ENCODE measurements around the gene RIC8B.

The RIC8B gene

GRCh38 chr12:106791531-106791930 is 17.0 kb downstream of the RIC8B start:
- no peak for DNase-seq

GRCh38 chr12:106794369-106794768 is 19.9 kb downstream of the RIC8B start:
- DNase-seq = no peak

GRCh38 chr12:106801167-106801708 is 26.8 kb downstream of the RIC8B start:
- no peak for DNase-seq

DNA sequence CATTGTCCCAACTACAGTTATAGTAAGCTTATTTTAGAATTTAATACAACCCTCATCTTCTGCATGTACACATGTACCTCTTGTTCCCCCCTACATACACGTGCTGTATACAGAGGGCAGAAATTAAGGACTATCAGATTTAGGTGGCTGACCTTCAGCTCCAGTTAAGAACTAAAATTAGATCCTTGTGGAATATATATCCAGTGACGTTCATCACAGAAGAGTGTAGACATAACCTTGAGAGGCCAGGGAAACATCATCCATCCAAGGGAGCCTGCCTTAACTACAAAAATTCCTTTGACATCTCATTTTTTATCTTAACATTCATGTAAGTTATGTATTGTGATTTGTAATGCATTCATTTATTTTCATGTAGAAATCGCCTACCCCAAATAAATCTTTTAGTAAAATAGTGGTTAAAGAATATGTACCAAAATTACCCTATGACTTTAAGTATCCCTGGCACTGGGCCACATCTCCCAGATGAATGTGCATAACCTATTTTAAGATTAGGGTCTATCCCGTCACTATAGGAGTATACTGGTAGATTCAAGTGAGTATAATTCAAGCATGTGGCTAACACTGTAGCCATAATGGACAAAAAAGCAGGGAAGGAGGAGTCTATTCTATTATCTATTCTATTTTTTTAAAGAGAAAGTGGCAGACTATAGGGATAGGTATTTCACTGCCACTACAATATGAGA is 27.5 kb downstream of the RIC8B start:
- DNase-seq = no peak

- no peak for DNase-seq
Measured at GRCh38 chr12:106804668-106805067, 30.2 kb downstream of the RIC8B start.

DNA sequence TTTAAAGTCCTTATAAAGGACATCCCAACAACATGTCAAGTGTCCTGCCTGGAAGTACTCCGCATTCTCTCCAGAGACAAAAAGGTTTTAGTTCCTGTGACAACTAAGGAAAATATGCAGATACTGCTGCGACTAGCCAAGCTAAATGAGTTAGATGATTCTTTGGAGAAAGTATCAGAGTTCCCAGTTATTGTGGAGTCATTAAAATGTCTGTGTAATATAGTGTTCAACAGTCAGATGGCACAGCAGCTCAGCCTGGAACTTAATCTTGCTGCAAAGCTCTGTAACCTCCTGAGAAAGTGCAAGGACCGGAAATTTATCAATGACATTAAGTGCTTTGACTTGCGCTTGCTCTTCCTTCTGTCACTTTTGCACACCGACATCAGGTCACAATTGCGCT is 40.2 kb downstream of the RIC8B start:
- DNase-seq = no peak

DNA sequence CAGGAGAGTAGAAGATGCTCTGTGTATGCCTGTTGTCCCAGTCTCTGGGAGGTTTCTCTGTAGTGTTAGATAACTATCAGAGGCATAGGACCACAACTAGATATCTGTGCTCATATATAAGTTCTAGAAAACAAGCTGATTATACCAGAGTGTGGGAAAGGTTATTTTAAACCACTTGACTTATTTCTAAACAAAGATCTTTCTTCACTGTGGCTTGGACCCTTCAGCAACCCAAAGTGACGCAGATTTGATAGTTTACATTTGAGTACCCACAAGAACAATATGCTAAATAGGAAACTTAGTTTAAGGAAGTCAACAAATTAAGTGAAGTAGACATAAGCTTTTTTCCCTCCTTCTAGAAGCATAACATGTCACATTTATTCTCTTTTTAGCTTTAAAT is 41.3 kb downstream of the RIC8B start:
- DNase-seq = no peak

- no peak for DNase-seq
Measured at GRCh38 chr12:106816231-106816630, 41.7 kb downstream of the RIC8B start.

DNA sequence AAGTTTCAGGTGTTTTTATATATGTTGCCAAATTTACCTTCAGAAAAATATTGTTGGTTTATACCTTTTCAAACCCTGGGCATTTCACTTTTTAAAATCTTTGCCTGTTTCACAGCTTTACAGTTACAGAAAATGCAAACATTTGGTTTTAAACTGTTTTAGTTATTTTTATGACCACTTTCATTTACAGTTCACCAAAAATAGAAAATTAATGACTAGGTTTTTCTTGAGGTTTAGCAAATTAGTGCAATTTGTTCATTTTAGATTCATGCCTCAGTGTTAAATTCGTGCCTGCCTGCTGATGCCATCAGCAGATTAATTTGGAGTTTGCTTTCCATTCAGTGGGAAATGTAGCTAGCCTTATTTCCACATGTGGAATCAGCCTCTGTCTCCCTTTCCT is 45.5 kb downstream of the RIC8B start:
- DNase-seq = no peak

DNA sequence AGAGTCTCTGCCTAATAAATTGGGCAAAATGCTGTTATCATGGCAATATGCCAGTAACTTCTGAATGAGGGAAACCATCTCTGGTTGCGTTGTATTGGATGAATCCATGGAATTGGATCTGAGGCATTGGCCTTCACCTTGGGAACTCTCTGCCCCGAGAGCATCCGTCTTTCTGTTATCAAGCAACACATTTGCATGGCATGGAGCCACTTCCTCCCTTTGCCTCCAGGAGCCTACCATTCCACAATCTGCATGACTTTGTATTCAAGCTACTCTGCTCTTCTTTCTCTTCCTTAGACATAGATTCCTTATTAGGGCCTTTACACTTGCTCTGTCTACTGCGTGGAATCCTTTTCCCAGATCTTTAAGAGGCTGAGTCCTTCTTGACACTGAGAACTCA is 57.2 kb downstream of the RIC8B start:
- no peak for DNase-seq

GRCh38 chr12:106837782-106838181 is 63.3 kb downstream of the RIC8B start:
- DNase-seq = no peak

GRCh38 chr12:106839333-106839732 is 64.9 kb downstream of the RIC8B start:
- no peak for DNase-seq

GRCh38 chr12:106840243-106840642 is 65.8 kb downstream of the RIC8B start:
- DNase-seq = no peak

GRCh38 chr12:106841510-106842302 is 67.2 kb downstream of the RIC8B start:
- peak in 19 of 58 donors; percentile 0 to 27 (median 6) for DNase-seq

DNA sequence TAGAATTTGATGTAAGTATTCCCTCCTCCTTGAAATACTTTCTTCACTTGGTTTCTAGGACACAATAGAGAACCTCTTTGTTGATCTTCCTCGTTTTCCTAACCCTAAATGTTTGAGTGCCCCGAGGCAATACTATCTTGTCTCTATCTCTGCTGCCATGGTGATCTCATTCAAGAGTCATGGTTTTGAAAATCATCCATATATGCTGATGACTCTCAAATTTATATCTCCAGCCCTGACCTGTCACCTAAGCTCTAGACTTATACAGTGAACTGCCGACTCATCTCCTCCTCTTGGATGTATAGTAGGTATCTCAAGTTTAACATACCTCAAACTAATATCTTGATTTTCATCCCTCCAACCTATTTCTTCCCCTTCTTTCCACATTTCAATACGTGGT is 71.4 kb downstream of the RIC8B start:
- no peak for DNase-seq

DNA sequence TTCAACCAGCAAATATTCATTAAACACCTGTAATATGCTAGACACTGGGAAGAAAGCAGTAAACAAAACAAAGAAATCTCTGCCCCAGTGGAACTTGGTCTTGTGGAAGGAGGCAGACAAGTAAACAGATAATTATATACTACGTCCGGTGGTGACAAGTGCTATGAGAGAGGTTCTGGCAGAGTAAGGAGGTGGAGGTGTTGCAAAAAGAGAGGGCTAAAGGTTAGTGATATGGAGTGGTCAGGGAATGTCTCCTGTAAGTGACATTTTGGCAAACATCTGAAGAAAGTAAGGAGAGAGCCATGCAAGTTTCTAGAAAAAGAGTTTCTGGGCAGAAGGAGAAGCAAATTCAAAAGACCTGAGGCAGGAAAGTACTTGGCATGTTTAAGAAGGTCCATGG is 73.4 kb downstream of the RIC8B start:
- DNase-seq = no peak

GRCh38 chr12:106851306-106851705 is 76.8 kb downstream of the RIC8B start:
- DNase-seq = no peak

DNA sequence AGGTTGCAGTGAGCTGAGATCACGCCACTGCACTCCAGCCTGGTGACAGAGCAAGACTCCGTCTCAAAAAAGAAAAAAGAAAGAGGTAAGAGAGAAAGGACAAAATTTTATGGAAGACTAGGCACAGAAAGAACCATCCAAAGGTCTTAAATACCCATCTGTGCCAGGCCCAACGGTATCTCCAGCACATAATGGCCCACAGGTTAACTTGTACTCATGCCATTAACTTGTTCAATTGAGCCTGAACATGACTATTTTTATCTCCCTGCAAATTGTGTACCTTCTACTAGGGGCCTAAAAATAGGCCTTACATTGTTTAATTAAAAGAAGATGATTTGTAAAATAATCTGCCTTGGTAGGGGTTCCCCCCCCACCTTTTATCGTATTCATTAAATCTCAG is 80.2 kb downstream of the RIC8B start:
- no peak for DNase-seq

DNA sequence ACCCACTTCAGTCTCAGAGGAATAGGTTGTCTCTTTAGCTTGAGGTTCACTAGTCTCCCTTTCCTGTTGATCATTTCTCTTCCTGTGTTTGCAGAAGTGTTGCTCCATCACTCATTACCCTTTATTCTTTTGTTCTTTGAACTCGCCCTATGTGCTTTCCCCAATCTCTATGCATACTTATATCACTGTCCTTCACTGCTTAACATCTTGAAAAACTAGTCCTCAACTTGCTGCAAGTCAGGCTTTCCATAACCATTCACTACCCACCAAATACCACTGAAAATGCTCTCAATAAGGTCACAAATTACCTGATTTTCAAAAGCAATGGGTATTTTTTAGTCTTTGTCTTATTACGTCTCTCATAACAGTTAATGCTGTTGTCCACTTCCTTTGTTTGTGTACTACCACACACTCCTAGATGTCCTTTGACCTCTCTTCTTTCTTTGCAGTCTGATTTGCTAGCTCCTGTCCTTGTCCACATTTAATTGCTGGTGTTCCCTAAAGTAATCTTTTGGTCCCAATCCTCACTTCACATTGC is 80.8 kb downstream of the RIC8B start:
- DNase-seq = no peak

GRCh38 chr12:106861984-106862916 is 87.8 kb downstream of the RIC8B start:
- no peak for DNase-seq

DNA sequence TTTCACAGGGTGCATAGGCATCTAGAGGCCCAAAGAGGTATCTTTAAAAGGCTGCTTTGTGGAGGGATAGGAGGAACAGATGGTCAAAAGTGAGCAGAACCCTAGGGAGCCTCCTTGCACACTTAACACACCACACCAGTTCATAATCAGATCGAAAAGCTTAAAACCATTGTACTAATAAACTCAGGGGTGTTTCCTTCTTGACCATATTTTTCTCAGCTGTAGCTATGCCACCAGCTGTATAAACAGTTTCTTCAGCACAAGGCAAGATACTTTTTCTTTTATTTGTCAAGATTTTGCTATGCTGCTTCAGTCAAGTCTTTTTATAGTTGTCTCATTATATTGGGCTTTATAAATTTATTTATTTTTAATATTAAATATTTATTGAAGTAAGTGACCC is 88.7 kb downstream of the RIC8B start:
- no peak for DNase-seq
